ENCODE data around the gene PROM1. TPM values are rescaled to one million over a fixed set of nuclear protein-coding genes. Genes with fewer than 3 reads are reported as not detected.

The PROM1 gene
- total and polyA plus RNA-seq, 2 of the 4 experiments (the other 2 are of a cell fraction), result not detected

DNA sequence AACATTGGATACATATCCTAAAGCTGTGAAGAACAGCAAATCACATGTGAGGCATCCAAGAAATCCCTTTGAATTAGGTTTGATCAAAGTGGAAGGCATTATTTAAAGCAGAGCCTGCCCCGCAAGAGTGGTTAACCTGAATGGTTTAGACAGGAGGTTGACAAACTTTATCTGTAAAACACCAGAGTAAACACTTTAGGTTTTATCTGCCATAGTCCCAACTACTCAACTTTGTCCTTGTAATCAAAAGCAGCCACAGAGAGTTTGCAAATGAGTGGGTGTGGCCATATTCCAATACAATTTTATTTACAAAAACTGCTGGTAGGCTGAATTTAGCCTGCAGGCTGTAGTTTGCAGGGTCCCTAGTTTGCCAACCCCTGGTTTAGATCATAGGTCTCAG, 95.6 kb downstream of the PROM1 start:
- POLR2A ChIA-PET (ENCODE audit: unreplicated experiment), result no interaction called here

More for the DNA sequence above, 95.6 kb downstream of the PROM1 start:
- CTCF ChIA-PET, result no interaction called here
- dilution Hi-C loops (cut with HindIII; ENCODE audit: low sequenced_read_pairs, unreplicated experiment) (no loop called here), in situ Hi-C loops (cut with MboI; ENCODE audit: low sequenced_read_pairs) (no loop called here), intact Hi-C loops (cut with micrococcal nuclease) (no loop called here)
- no peak overlapping the region for H2AK9ac ChIP-seq (replicated peaks; ENCODE audit: low read depth, low read length, poor library complexity)
- H3K79me1 ChIP-seq (ENCODE audit: low read depth in 1 of 2, low read length in 2 of 2), result no peaks in the 10 kb centered on the region
- TF ChIP-seq CEBPB (IDR thresholded peaks at IDR 0.05; ENCODE audit: low read depth, low read length) (no peak), RAD21 (IDR thresholded peaks at IDR 0.05; ENCODE audit: low read length) (no peak)
- peaks cover 12% of the 10 kb centered on the region for H3K27me3 ChIP-seq (ENCODE audit: control insufficient read depth, insufficient read depth, low read length)
- WGBS, 2 experiments (ENCODE audit: extremely low coverage in 2 of 2, insufficient read length in 1 of 2), result no CpG with 5 or more reads among the region's 1 CpG
- no peak overlapping the region for H2BK20ac ChIP-seq (ENCODE audit: low read depth, low read length)
- no peak for ATAC-seq (ENCODE audit: low read depth)
- no peaks in the 10 kb centered on the region for H4K20me1 ChIP-seq (ENCODE audit: insufficient read depth, low read length)
- DNase-seq, result no peak
- H4K8ac ChIP-seq (ENCODE audit: low read depth in 2 of 2, low read length in 2 of 2), result no peak overlapping the region
- H2BK15ac ChIP-seq (ENCODE audit: low read depth, low read length), result no peak overlapping the region
- no peak overlapping the region for H2AFZ ChIP-seq (replicated peaks; ENCODE audit: low read length, poor library complexity)
- no peak overlapping the region for H2BK5ac ChIP-seq (ENCODE audit: low read depth, low read length, poor library complexity, severe bottlenecking)
- H3K4ac ChIP-seq (ENCODE audit: low read depth, low read length), result no peak overlapping the region
- no peak overlapping the region for H3K18ac ChIP-seq (ENCODE audit: low read depth, low read length)
- no peaks in the 10 kb centered on the region for H3K4me1 ChIP-seq (ENCODE audit: control insufficient read depth, insufficient read depth, low read length)
- H3K4me2 ChIP-seq (ENCODE audit: low read depth, low read length), result no peak overlapping the region
- H3K23ac ChIP-seq (ENCODE audit: low read depth, low read length), result no peak overlapping the region
- H3K9me1 ChIP-seq (ENCODE audit: insufficient read depth, low read length), result no peaks in the 10 kb centered on the region
- no peak overlapping the region for H3K14ac ChIP-seq (replicated peaks; ENCODE audit: low read depth, low read length)
- H3K9ac ChIP-seq (ENCODE audit: low read depth, low read length), result no peak overlapping the region
- H3K9me3 ChIP-seq (ENCODE audit: control insufficient read depth, insufficient read depth, low read length), result no peaks in the 10 kb centered on the region
- H3K36me3 ChIP-seq (ENCODE audit: control insufficient read depth, insufficient read depth, low read length), result no peaks in the 10 kb centered on the region
- no peak overlapping the region for H3K56ac ChIP-seq (ENCODE audit: extremely low read depth, insufficient read depth, low read length)
- no peak overlapping the region for H2BK120ac ChIP-seq (ENCODE audit: low read depth, low read length)
- no peak overlapping the region for H3K27ac ChIP-seq (ENCODE audit: insufficient read depth, low read length)
- no peak overlapping the region for H4K5ac ChIP-seq (ENCODE audit: low read depth, low read length)
- H3K4me3 ChIP-seq (ENCODE audit: insufficient read depth, low read depth, low read length), result no peak overlapping the region
- no TSS peak for BruUV-seq (replicated peaks)
- H2AK5ac ChIP-seq (ENCODE audit: low read depth, low read length), result no peak overlapping the region
- no peak overlapping the region for H4K91ac ChIP-seq (ENCODE audit: insufficient read depth, low read depth, low read length)
